GM23338 (cell line): ENCODE measurements around the gene GSDMA. TPM values are rescaled to one million over a fixed set of nuclear protein-coding genes. Genes with fewer than 3 reads are reported as not detected.

Experiments
- ATAC-seq: fragments of 200-7000 bp; cut with Tn5 transposase; 3 replicates; pipeline ENCODE4 v1.9.1; 2020
- DNase-seq: peaks from one replicate; pipeline ENCODE4 v3.0.0-alpha.2; 2015; ENCODE audit warnings: low spot score
- H2AFZ ChIP-seq: fragments of 200-600 bp; sonication (generic); 2 replicates; pipeline ENCODE4 v1.8.0; 2016; ENCODE audit warnings: antibody characterized with exemption, mild to moderate bottlenecking, moderate library complexity
- H3F3A ChIP-seq: fragments of 200-600 bp; sonication (generic); replicated peaks from 2 replicates; pipeline ENCODE4 v1.8.0; 2017; ENCODE audit warnings: antibody characterized with exemption, mixed run types, low read depth
- H3K27ac ChIP-seq: fragments of 200-600 bp; sonication (generic); 2 replicates; pipeline ENCODE4 v1.6.1; 2016; ENCODE audit warnings: low read depth
- H3K27me3 ChIP-seq: fragments of 200-600 bp; sonication (generic); 2 replicates; pipeline ENCODE4 v1.8.0; 2016; ENCODE audit warnings: mild to moderate bottlenecking, mixed run types, moderate library complexity; ENCODE audit not compliant: insufficient read depth
- H3K36me3 ChIP-seq: fragments of 200-600 bp; sonication (generic); 2 replicates; pipeline ENCODE4 v1.8.0; 2016; ENCODE audit warnings: mild to moderate bottlenecking; ENCODE audit not compliant: insufficient read depth
- H3K4me1 ChIP-seq: fragments of 200-600 bp; sonication (generic); 2 replicates; pipeline ENCODE4 v1.8.0; 2016; ENCODE audit warnings: mild to moderate bottlenecking, moderate library complexity; ENCODE audit not compliant: insufficient read depth
- H3K4me2 ChIP-seq: fragments of 200-600 bp; sonication (generic); 2 replicates; pipeline ENCODE4 v1.7.1; 2017; ENCODE audit warnings: mixed run types
- H3K4me3 ChIP-seq: fragments of 200-600 bp; sonication (generic); 2 replicates; pipeline ENCODE4 v1.6.1; 2016; ENCODE audit warnings: mixed run types
- H3K79me2 ChIP-seq: fragments of 200-600 bp; sonication (generic); replicated peaks from 2 replicates; pipeline ENCODE4 v1.8.0; 2017; ENCODE audit warnings: mild to moderate bottlenecking; ENCODE audit not compliant: insufficient read depth
- H3K9me2 ChIP-seq: fragments of 200-600 bp; sonication (generic); 2 replicates; pipeline ENCODE4 v1.8.0; 2017; ENCODE audit not compliant: insufficient read depth
- H4K20me1 ChIP-seq: fragments of 200-600 bp; sonication (generic); replicated peaks from 2 replicates; pipeline ENCODE4 v1.8.0; 2017; ENCODE audit warnings: mild to moderate bottlenecking; ENCODE audit not compliant: insufficient read depth
- H3K27ac Mint-ChIP-seq: 2 replicates; pipeline ENCODE4 v1.8.0; 2020; ENCODE audit warnings: inconsistent platforms, mild to moderate bottlenecking, moderate library complexity, mixed read lengths
- H3K27me3 Mint-ChIP-seq: 3 replicates; pipeline ENCODE4 v1.8.0; 2022; ENCODE audit warnings: low read depth, mild to moderate bottlenecking, moderate library complexity, mixed read lengths, inconsistent platforms; ENCODE audit not compliant: insufficient read depth, poor library complexity
- H3K36me3 Mint-ChIP-seq: 3 replicates; pipeline ENCODE4 v1.8.0; 2021; ENCODE audit warnings: low read depth, mild to moderate bottlenecking, inconsistent platforms, moderate library complexity, mixed read lengths
- H3K4me1 Mint-ChIP-seq: 3 replicates; pipeline ENCODE4 v1.8.0; 2020; ENCODE audit warnings: mild to moderate bottlenecking, inconsistent platforms, mixed read lengths
- H3K4me3 Mint-ChIP-seq: 3 replicates; pipeline ENCODE4 v1.8.0; 2021; ENCODE audit warnings: moderate library complexity, mild to moderate bottlenecking, inconsistent platforms, mixed read lengths
- H3K9me3 Mint-ChIP-seq: 3 replicates; pipeline ENCODE4 v1.8.0; 2020; ENCODE audit warnings: moderate library complexity, mild to moderate bottlenecking, inconsistent platforms, mixed read lengths
- CREB1 ChIP-seq: fragments of 250-450 bp; sonication (Bioruptor Pico); IDR thresholded peaks from 2 replicates; pipeline ENCODE4 v1.5.0; 2020; ENCODE audit warnings: low read depth, mild to moderate bottlenecking, moderate library complexity
- EZH2 ChIP-seq: fragments of 200-600 bp; sonication (generic); IDR thresholded peaks from one replicate; pipeline ENCODE4 v1.8.0; 2017; ENCODE audit warnings: antibody characterized with exemption, mild to moderate bottlenecking, low read depth; ENCODE audit not compliant: unreplicated experiment
- JUNB ChIP-seq: IDR thresholded peaks from one replicate; pipeline ENCODE4 v1.6.1; 2016; ENCODE audit warnings: antibody characterized with exemption; ENCODE audit not compliant: unreplicated experiment
- NANOG ChIP-seq: IDR thresholded peaks from 2 replicates; pipeline ENCODE4 v1.6.1; 2016; ENCODE audit warnings: antibody characterized with exemption, borderline replicate concordance
- POLR2AphosphoS5 ChIP-seq: IDR thresholded peaks from 2 replicates; pipeline ENCODE4 v1.6.1; 2016; ENCODE audit warnings: antibody characterized with exemption, low read depth
- STAT1 ChIP-seq: IDR thresholded peaks from one replicate; pipeline ENCODE4 v1.6.1; 2016; ENCODE audit warnings: antibody characterized with exemption; ENCODE audit not compliant: unreplicated experiment
- ZNF114 ChIP-seq: fragments of 250-450 bp; sonication (Bioruptor Pico); IDR thresholded peaks from 2 replicates; pipeline ENCODE4 v1.5.0; 2020; ENCODE audit warnings: mild to moderate bottlenecking, moderate library complexity
- ZNF331 ChIP-seq: fragments of 250-450 bp; sonication (Bioruptor Pico); IDR thresholded peaks from 2 replicates; pipeline ENCODE4 v1.5.0; 2020; ENCODE audit warnings: low read depth, mild to moderate bottlenecking, moderate library complexity
- polyA plus RNA-seq: library from polyadenylated mRNA; unstranded; fragments of >200 nt; fragmentation: Nextera tagmentation; extraction: Ambion mirVana; gene quantifications from 2 replicates; pipeline ENCODE4 v1.2.1, GENCODE V29; 2016
- total RNA-seq: library from RNA; depleted of rRNA; stranded (reverse); fragments of >200 nt; shearing (Covaris generic); gene quantifications from 2 replicates; pipeline ENCODE4 v1.2.3, GENCODE V29; 2014
- TF ChIP-seq, protein P1 (sequence below): fragments of 250-450 bp; sonication (Bioruptor Pico); IDR thresholded peaks from 2 replicates; pipeline ENCODE4 v1.5.0; 2020; ENCODE audit warnings: mild to moderate bottlenecking, moderate library complexity
- TF ChIP-seq, protein P2 (sequence below): IDR thresholded peaks from one replicate; pipeline ENCODE4 v1.6.1; 2018; ENCODE audit warnings: antibody characterized with exemption; ENCODE audit not compliant: unreplicated experiment
- TF ChIP-seq, protein P3 (sequence below): IDR thresholded peaks from 2 replicates; pipeline ENCODE4 v1.6.1; 2016; ENCODE audit warnings: antibody characterized with exemption

Gene GSDMA
- total and polyA plus RNA-seq, 2 experiments from 2014 or later: not detected

DNA sequence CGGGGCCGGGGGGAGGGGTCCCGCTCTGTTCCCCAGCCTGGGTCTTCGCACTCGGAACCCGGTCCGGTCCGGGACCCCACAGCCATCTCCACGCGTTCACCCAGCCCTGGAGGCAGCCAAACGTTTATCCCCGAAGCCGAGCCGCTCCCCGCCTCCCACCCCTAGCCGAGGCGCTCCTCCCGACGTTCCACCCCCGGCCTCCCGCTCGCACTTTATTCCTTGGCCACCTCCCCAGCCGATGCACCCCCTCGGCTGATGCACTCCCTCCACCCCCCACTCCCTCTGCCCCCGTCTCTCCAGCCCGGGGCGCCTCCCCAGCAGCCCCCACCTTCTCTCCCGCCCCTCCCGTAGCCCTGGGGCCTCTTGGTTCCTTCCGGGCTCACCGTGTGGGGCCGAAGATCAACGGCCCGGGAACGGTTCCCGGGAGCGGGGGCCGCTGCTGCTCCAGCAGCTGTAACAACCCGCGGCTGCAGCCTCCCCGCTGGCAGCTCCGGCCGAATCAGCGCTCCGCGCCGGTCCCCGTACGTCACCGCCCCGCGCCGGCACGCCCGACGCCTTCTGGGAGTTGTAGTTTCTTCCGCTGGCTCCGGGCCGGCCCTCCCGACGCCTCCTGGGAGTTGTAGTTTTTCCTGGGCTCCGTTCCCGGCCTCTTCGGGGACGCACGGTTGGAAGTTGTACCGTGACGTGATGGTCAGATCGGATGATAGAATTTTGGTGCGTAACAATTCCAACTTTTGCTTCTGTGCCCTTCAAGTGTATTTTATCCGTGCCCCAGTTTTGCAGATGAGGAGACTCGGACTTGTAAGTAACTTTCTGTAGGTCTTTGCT lies 35.5 kb upstream of the GSDMA start, which contains the start of the genes LRRC3C and ORMDL3 (continued):
- TF ChIP-seq, protein P1, sequence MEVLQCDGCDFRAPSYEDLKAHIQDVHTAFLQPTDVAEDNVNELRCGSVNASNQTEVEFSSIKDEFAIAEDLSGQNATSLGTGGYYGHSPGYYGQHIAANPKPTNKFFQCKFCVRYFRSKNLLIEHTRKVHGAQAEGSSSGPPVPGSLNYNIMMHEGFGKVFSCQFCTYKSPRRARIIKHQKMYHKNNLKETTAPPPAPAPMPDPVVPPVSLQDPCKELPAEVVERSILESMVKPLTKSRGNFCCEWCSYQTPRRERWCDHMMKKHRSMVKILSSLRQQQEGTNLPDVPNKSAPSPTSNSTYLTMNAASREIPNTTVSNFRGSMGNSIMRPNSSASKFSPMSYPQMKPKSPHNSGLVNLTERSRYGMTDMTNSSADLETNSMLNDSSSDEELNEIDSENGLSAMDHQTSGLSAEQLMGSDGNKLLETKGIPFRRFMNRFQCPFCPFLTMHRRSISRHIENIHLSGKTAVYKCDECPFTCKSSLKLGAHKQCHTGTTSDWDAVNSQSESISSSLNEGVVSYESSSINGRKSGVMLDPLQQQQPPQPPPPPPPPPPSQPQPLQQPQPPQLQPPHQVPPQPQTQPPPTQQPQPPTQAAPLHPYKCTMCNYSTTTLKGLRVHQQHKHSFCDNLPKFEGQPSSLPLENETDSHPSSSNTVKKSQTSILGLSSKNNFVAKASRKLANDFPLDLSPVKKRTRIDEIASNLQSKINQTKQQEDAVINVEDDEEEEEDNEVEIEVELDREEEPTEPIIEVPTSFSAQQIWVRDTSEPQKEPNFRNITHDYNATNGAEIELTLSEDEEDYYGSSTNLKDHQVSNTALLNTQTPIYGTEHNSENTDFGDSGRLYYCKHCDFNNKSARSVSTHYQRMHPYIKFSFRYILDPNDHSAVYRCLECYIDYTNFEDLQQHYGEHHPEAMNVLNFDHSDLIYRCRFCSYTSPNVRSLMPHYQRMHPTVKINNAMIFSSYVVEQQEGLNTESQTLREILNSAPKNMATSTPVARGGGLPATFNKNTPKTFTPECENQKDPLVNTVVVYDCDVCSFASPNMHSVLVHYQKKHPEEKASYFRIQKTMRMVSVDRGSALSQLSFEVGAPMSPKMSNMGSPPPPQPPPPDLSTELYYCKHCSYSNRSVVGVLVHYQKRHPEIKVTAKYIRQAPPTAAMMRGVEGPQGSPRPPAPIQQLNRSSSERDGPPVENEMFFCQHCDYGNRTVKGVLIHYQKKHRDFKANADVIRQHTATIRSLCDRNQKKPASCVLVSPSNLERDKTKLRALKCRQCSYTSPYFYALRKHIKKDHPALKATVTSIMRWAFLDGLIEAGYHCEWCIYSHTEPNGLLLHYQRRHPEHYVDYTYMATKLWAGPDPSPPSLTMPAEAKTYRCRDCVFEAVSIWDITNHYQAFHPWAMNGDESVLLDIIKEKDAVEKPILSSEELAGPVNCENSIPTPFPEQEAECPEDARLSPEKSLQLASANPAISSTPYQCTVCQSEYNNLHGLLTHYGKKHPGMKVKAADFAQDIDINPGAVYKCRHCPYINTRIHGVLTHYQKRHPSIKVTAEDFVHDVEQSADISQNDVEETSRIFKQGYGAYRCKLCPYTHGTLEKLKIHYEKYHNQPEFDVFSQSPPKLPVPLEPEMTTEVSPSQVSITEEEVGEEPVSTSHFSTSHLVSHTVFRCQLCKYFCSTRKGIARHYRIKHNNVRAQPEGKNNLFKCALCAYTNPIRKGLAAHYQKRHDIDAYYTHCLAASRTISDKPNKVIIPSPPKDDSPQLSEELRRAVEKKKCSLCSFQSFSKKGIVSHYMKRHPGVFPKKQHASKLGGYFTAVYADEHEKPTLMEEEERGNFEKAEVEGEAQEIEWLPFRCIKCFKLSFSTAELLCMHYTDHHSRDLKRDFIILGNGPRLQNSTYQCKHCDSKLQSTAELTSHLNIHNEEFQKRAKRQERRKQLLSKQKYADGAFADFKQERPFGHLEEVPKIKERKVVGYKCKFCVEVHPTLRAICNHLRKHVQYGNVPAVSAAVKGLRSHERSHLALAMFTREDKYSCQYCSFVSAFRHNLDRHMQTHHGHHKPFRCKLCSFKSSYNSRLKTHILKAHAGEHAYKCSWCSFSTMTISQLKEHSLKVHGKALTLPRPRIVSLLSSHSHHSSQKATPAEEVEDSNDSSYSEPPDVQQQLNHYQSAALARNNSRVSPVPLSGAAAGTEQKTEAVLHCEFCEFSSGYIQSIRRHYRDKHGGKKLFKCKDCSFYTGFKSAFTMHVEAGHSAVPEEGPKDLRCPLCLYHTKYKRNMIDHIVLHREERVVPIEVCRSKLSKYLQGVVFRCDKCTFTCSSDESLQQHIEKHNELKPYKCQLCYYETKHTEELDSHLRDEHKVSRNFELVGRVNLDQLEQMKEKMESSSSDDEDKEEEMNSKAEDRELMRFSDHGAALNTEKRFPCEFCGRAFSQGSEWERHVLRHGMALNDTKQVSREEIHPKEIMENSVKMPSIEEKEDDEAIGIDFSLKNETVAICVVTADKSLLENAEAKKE: no peak

DNA sequence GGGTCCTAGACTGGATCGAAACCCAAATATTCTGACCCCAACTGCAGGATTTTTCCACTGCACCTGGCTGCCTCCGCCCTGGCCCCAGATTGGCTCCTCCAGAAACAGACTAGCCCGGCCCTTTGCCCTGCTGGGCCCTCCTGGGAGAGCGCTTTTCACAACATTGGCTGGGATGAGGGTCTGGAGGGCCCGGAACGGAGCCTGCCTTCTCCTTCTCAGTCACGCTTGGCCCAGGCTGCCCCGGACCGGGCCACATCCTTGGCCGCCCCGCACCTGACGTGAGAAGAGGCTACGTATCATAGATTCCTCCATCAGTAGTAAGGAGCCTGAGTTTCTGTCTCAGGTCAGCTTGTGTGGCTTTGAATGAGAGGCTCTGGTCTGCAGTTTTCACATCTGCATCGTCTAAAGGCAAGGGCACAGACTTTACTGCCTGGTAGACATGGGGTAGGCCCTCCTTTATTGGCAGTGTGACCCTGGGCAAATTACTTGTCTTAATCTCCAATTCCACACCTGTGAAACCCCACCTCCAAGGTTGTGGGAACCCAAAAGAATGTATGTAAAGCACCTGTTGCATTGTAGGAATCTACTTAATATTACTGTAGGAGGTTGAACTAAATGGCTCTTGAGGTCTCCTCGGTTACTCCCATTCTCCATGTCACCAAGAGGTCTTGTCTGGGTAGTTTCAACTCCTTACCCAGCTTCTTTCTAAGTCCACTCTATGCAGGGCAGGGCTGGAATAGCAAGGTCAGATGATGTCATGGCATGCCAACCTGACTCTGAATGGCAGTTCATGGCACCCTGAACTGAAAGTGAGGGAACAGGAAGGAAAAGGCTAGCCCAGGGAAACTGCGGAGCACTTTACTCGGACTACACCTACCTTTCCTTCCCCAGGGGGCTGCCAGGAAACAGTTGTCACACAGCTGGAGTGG lies 34.6 kb upstream of the GSDMA start:
- H3K4me1 ChIP-seq: peaks cover 15% of the 10 kb centered on the region
- peaks cover 17% of the 10 kb centered on the region for H4K20me1 ChIP-seq
- Mint-ChIP-seq H3K27me3 (peaks cover 5% of the 10 kb centered on the region), H3K36me3 (peaks cover 10% of the 10 kb centered on the region), H3K4me3 (peak overlapping the region; percentile 85), H3K4me1 (peaks cover 43% of the 10 kb centered on the region), H3K27ac (peak overlapping the region; percentile 97), H3K9me3 (no peaks in the 10 kb centered on the region)
- ATAC-seq (peak; percentile 81), DNase-seq (peak; percentile 88)
- peak overlapping the region; percentile 97 for H3K4me3 ChIP-seq
- H2AFZ ChIP-seq: peak overlapping the region; percentile 89
- peaks cover 7% of the 10 kb centered on the region for H3F3A ChIP-seq
- H3K4me2 ChIP-seq: peak overlapping the region; percentile 94
- peaks cover 32% of the 10 kb centered on the region for H3K79me2 ChIP-seq
- no peaks in the 10 kb centered on the region for H3K9me2 ChIP-seq
- H3K36me3 ChIP-seq: no peaks in the 10 kb centered on the region
- H3K27me3 ChIP-seq: no peaks in the 10 kb centered on the region
- H3K27ac ChIP-seq: peak overlapping the region; percentile 93
- TF ChIP-seq JUNB (no peak), POLR2AphosphoS5 (no peak), NANOG (no peak), CREB1 (no peak), ZNF331 (CRISPR knock-in tag) (no peak), EZH2 (no peak), STAT1 (no peak), ZNF114 (CRISPR knock-in tag) (no peak)
- TF ChIP-seq, protein P2, sequence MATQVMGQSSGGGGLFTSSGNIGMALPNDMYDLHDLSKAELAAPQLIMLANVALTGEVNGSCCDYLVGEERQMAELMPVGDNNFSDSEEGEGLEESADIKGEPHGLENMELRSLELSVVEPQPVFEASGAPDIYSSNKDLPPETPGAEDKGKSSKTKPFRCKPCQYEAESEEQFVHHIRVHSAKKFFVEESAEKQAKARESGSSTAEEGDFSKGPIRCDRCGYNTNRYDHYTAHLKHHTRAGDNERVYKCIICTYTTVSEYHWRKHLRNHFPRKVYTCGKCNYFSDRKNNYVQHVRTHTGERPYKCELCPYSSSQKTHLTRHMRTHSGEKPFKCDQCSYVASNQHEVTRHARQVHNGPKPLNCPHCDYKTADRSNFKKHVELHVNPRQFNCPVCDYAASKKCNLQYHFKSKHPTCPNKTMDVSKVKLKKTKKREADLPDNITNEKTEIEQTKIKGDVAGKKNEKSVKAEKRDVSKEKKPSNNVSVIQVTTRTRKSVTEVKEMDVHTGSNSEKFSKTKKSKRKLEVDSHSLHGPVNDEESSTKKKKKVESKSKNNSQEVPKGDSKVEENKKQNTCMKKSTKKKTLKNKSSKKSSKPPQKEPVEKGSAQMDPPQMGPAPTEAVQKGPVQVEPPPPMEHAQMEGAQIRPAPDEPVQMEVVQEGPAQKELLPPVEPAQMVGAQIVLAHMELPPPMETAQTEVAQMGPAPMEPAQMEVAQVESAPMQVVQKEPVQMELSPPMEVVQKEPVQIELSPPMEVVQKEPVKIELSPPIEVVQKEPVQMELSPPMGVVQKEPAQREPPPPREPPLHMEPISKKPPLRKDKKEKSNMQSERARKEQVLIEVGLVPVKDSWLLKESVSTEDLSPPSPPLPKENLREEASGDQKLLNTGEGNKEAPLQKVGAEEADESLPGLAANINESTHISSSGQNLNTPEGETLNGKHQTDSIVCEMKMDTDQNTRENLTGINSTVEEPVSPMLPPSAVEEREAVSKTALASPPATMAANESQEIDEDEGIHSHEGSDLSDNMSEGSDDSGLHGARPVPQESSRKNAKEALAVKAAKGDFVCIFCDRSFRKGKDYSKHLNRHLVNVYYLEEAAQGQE: no peak
- TF ChIP-seq, protein P3, sequence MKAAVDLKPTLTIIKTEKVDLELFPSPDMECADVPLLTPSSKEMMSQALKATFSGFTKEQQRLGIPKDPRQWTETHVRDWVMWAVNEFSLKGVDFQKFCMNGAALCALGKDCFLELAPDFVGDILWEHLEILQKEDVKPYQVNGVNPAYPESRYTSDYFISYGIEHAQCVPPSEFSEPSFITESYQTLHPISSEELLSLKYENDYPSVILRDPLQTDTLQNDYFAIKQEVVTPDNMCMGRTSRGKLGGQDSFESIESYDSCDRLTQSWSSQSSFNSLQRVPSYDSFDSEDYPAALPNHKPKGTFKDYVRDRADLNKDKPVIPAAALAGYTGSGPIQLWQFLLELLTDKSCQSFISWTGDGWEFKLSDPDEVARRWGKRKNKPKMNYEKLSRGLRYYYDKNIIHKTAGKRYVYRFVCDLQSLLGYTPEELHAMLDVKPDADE: no peak
